K562 (cell line): ENCODE data around the gene OR2H2. TPM values are rescaled to one million over a fixed set of nuclear protein-coding genes. Genes with fewer than 3 reads are reported as not detected.

Experiments
- ATAC-seq: fragments of 200-7000 bp; cut with Tn5 transposase; 3 replicates; pipeline ENCODE4 v1.9.1; 2020; ENCODE audit warnings: moderate library complexity
- BruUV-seq: library from RNA; stranded (reverse); fragments of 400-500 nt; replicated peaks from 2 replicates; lab custom pipeline; 2021; lab: Mats Ljungman, UMichigan
- CTCF ChIA-PET: fragments of 300-600 bp; formaldehyde crosslinking; extraction: SDS; loops from one replicate; lab custom pipeline; 2021; ENCODE audit warnings: low intra/inter-chr PET ratio; lab: Yijun Ruan, JAX
- POLR2A ChIA-PET: fragments of 300-600, 350-650 bp; sonication (Branson Sonifier 250); formaldehyde crosslinking; extraction: SDS; loops from one replicate; lab custom pipeline; 2021; ENCODE audit warnings: antibody characterized with exemption, inconsistent platforms; lab: Yijun Ruan, JAX
- DNase-seq, 4 experiments: peaks; one replicate each; pipeline versions ENCODE4 v3.0.0 to v3.0.0-alpha.2; 2011 to 2018; ENCODE audit warnings: low spot score in 3 of 4, mixed read lengths in 3 of 4; ENCODE audit errors: extremely low read depth in 1 of 4
- FAIRE-seq: peaks from 2 replicates; lab custom pipeline; 2011; peaks lifted over from hg19 to GRCh38; lab: Jason Lieb, UNC
- H2AFZ ChIP-seq: 2 replicates; pipeline ENCODE4 v1.6.0; 2011; ENCODE audit warnings: low read depth, low read length, control low read depth, inconsistent platforms
- H3K27ac ChIP-seq: fragments of 200-600 bp; 3 replicates; pipeline ENCODE4 v1.8.0; 2011; ENCODE audit warnings: low read depth, mild to moderate bottlenecking, control low read depth, inconsistent platforms, low read length, moderate library complexity, mixed read lengths; ENCODE audit errors: extremely low read depth
- H3K27me3 ChIP-seq, 2 experiments: fragments of 300-600 bp in 1 of 2; 2 replicates in 1 of 2; 3 replicates in 1 of 2; pipeline versions ENCODE4 v1.6.0 to v1.8.0; 2011; ENCODE audit warnings: inconsistent platforms in 2 of 2, low read length in 2 of 2, mild to moderate bottlenecking in 1 of 2, mixed read lengths in 1 of 2, moderate library complexity in 1 of 2; ENCODE audit not compliant: control insufficient read depth in 2 of 2, insufficient read depth in 2 of 2
- H3K36me3 ChIP-seq: fragments of 300-600 bp; 3 replicates; pipeline ENCODE4 v1.8.0; 2011; ENCODE audit warnings: mild to moderate bottlenecking, low read length, inconsistent platforms; ENCODE audit not compliant: control insufficient read depth, insufficient read depth
- H3K4me1 ChIP-seq, 2 experiments: fragments of 200-600 bp in 1 of 2; replicated peaks in 1 of 2; 2 replicates in 1 of 2; 3 replicates in 1 of 2; pipeline versions ENCODE4 v1.5.1 to v1.8.0; 2011; ENCODE audit warnings: inconsistent platforms in 2 of 2, low read length in 2 of 2, mild to moderate bottlenecking in 1 of 2, mixed read lengths in 1 of 2, moderate library complexity in 1 of 2; ENCODE audit not compliant: control insufficient read depth in 2 of 2, insufficient read depth in 2 of 2
- H3K4me2 ChIP-seq: 2 replicates; pipeline ENCODE4 v1.6.1; 2011; ENCODE audit warnings: low read length, control low read depth, inconsistent platforms, mixed read lengths; ENCODE audit not compliant: insufficient read depth
- H3K4me3 ChIP-seq: fragments of 200-600 bp; sonication (generic), shearing (Covaris generic); 2 replicates; pipeline ENCODE4 v1.5.1; 2016; ENCODE audit warnings: control low read depth, inconsistent platforms
- H3K79me2 ChIP-seq: fragments of 200-600 bp; 3 replicates; pipeline ENCODE4 v1.8.0; 2011; ENCODE audit warnings: low read length, inconsistent platforms; ENCODE audit not compliant: control insufficient read depth, insufficient read depth
- H3K9ac ChIP-seq, 2 experiments: 2 replicates each; pipeline versions ENCODE4 v1.6.0 to v1.6.1; 2011; ENCODE audit warnings: low read depth in 2 of 2, low read length in 2 of 2, control low read depth in 1 of 2, inconsistent platforms in 1 of 2, mild to moderate bottlenecking in 1 of 2, mixed read lengths in 1 of 2; ENCODE audit not compliant: insufficient read depth in 1 of 2
- H3K9me1 ChIP-seq: one replicate; pipeline ENCODE4 v1.6.0; 2011; ENCODE audit warnings: inconsistent platforms, mild to moderate bottlenecking, low read length, moderate library complexity; ENCODE audit not compliant: control insufficient read depth, insufficient read depth
- H3K9me3 ChIP-seq: replicated peaks from 2 replicates; pipeline ENCODE4 v1.5.1; 2011; ENCODE audit warnings: low read depth, low read length, inconsistent platforms; ENCODE audit not compliant: control insufficient read depth, insufficient read depth
- H4K20me1 ChIP-seq: replicated peaks from 2 replicates; pipeline ENCODE4 v1.6.1; 2011; ENCODE audit warnings: low read length, inconsistent platforms, mixed read lengths; ENCODE audit not compliant: control insufficient read depth, insufficient read depth
- ARHGAP35 ChIP-seq: fragments of 450-650 bp; IDR thresholded peaks from 2 replicates; pipeline ENCODE4 v1.6.1; 2018; ENCODE audit not compliant: partially characterized antibody
- CREBBP ChIP-seq: IDR thresholded peaks from one replicate; pipeline ENCODE4 v1.6.1; 2012; ENCODE audit warnings: low read depth, mild to moderate bottlenecking, control low read depth, inconsistent platforms, low read length
- ESRRB ChIP-seq: fragments of 250-450 bp; sonication (Bioruptor Pico); IDR thresholded peaks from 2 replicates; pipeline ENCODE4 v1.5.0; 2020; ENCODE audit warnings: mild to moderate bottlenecking, moderate library complexity, borderline replicate concordance
- HDAC8 ChIP-seq: fragments of 450-650 bp; IDR thresholded peaks from 2 replicates; pipeline ENCODE4 v1.6.1; 2016; ENCODE audit warnings: mild to moderate bottlenecking, missing genetic modification characterization, moderate library complexity, missing compliant biosample characterization
- MAFG ChIP-seq: fragments of 450-650 bp; conservative IDR thresholded peaks from 2 replicates; pipeline ENCODE4 v1.6.1; 2016; ENCODE audit warnings: missing genetic modification characterization, missing compliant biosample characterization
- NR3C1 ChIP-seq: sonication (generic); formaldehyde crosslinking; IDR thresholded peaks from 2 replicates; pipeline ENCODE4 v1.8.1; 2022; ENCODE audit warnings: missing genetic modification reagents
- PRPF4 ChIP-seq: fragments of 200-400 bp; formaldehyde crosslinking; IDR thresholded peaks from one replicate; pipeline ENCODE4 v1.6.1; 2017; ENCODE audit warnings: low read length, low read depth, mild to moderate bottlenecking; ENCODE audit not compliant: insufficient read depth, poor library complexity, severe bottlenecking
- TSC22D4 ChIP-seq: fragments of 450-650 bp; IDR thresholded peaks from 2 replicates; pipeline ENCODE4 v1.6.1; 2016; ENCODE audit warnings: missing genetic modification characterization, missing biosample characterization, control low read depth
- ZFP30 ChIP-seq: fragments of 250-450 bp; sonication (Bioruptor Pico); IDR thresholded peaks from 2 replicates; pipeline ENCODE4 v1.8.0; 2022; ENCODE audit warnings: moderate library complexity, mild to moderate bottlenecking, inconsistent platforms, borderline replicate concordance
- ZNF277 ChIP-seq: fragments of 250-450 bp; sonication (Bioruptor Pico); IDR thresholded peaks from 2 replicates; pipeline ENCODE4 v1.8.0; 2022; ENCODE audit warnings: inconsistent platforms, mild to moderate bottlenecking, moderate library complexity, borderline replicate concordance
- ZNF717 ChIP-seq: fragments of 250-450 bp; sonication (Bioruptor Pico); IDR thresholded peaks from 2 replicates; pipeline ENCODE4 v1.5.0; 2021
- whole genome bisulfite sequencing: fragments of 100-300 bp; shearing (Covaris generic); methylation state at CpG from one replicate; pipeline ENCODE4 v1.1.6; 2016; ENCODE audit warnings: low coverage, mixed read lengths; ENCODE audit not compliant: insufficient coverage; ENCODE audit errors: missing lambda C conversion rate; 5-methylcytosine and 5-hydroxymethylcytosine counted together
- in situ Hi-C: fragments of 300-500 bp; cut with MboI; formaldehyde crosslinking; loops from 4 replicates; pipeline ENCODE4 v1.15.0; 2018; ENCODE audit warnings: inconsistent platforms, mixed read lengths
- intact Hi-C: fragments of 100-400 bp; cut with micrococcal nuclease; formaldehyde crosslinking; loops from 2 replicates; pipeline ENCODE4 v1.14.2; 2022
- polyA plus RNA-seq, 8 experiments: library from polyadenylated mRNA; depleted of rRNA in 4 of 8; stranded (reverse) in 5 of 8; unstranded in 3 of 8; fragments of >200 nt; fragmentation: Nextera tagmentation in 2 of 8; fragmentation: Illumina TruSeq in 1 of 8; extraction: Ambion mirVana in 2 of 8; extraction: Trizol in 1 of 8; gene quantifications; 2 replicates each; pipeline versions ENCODE4 v1.2.1 to v1.2.3, GENCODE V29; 2011 to 2014; ENCODE audit warnings: inconsistent platforms in 1 of 8, missing spikeins in 1 of 8
- total RNA-seq, 7 experiments: library from RNA; depleted of rRNA in 6 of 7; stranded (reverse); fragments of >200 nt in 6 of 7; fragmentation: Illumina TruSeq in 2 of 7; extraction: Trizol in 2 of 7; gene quantifications; 2 replicates each; pipeline versions ENCODE4 v1.2.1 to v1.2.3, GENCODE V29; 2011 to 2021; ENCODE audit warnings: low replicate concordance in 1 of 7
- TF ChIP-seq, protein P1 (sequence below): sonication (generic); formaldehyde crosslinking; IDR thresholded peaks from 2 replicates; pipeline ENCODE4 v1.8.1; 2023; ENCODE audit warnings: mild to moderate bottlenecking, missing genetic modification reagents

Gene OR2H2
- total and polyA plus RNA-seq, 9 of the 15 experiments (the other 6 are each of a cell fraction or from before 2014, with no cell fraction given) = not detected

- H3K9me3 ChIP-seq = no peaks in the 10 kb centered on the region
- no peaks in the 10 kb centered on the region for H3K79me2 ChIP-seq
- POLR2A ChIA-PET = interaction anchor here (1.4 kb wide), 1 partner anchor 11 kb away, joined by 8 read pairs; the partner anchor contains the start of gene UBD
- H3K4me2 ChIP-seq = no peak overlapping the region
- H3K4me1 ChIP-seq = no peaks in the 10 kb centered on the region
- H3K36me3 ChIP-seq = no peaks in the 10 kb centered on the region
- H3K4me3 ChIP-seq = no peak overlapping the region
- in situ Hi-C loops = no loop called here
- no peak overlapping the region for H3K27ac ChIP-seq
- H3K9me1 ChIP-seq = no peaks in the 10 kb centered on the region
- H3K9ac ChIP-seq = no peak overlapping the region
- DNase-seq = no peak
- CTCF ChIA-PET = no interaction called here
- ATAC-seq = no peak
- FAIRE-seq = no peak
- WGBS = 2% methylated on average over 3 of the region's 3 CpGs
- no TSS peak for BruUV-seq
- H4K20me1 ChIP-seq = no peaks in the 10 kb centered on the region
- H2AFZ ChIP-seq = no peak overlapping the region
- H3K27me3 ChIP-seq = peaks cover 3 to 21% of the 10 kb centered on the region in 2 experiments; a peak in 4 of 5 replicates
- intact Hi-C loops = no loop called here
- TF ChIP-seq HDAC8 (tag) (no peak), ZFP30 (CRISPR knock-in tag) (no peak), ESRRB (no peak), MAFG (tag) (no peak), ZNF277 (no peak), TSC22D4 (tag) (no peak), ARHGAP35 (no peak), NR3C1 (CRISPR knock-in tag) (no peak), PRPF4 (no peak), ZNF717 (CRISPR knock-in tag) (no peak), CREBBP (no peak)
- TF ChIP-seq, protein P1, sequence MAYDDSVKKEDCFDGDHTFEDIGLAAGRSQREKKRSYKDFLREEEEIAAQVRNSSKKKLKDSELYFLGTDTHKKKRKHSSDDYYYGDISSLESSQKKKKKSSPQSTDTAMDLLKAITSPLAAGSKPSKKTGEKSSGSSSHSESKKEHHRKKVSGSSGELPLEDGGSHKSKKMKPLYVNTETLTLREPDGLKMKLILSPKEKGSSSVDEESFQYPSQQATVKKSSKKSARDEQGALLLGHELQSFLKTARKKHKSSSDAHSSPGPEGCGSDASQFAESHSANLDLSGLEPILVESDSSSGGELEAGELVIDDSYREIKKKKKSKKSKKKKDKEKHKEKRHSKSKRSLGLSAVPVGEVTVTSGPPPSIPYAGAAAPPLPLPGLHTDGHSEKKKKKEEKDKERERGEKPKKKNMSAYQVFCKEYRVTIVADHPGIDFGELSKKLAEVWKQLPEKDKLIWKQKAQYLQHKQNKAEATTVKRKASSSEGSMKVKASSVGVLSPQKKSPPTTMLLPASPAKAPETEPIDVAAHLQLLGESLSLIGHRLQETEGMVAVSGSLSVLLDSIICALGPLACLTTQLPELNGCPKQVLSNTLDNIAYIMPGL (CRISPR knock-in tag) = no peak
- TF ChIP-seq, all 486 proteins: peak for 0
Observed at GRCh38 chr6:29547573-29547972, 37.3 kb upstream of the OR2H2 start.
